GM03348 (cell line): Measurements from ENCODE around the gene SEMA5A.
A peak's percentile ranks its signal among the peaks of the same experiment; 100 is the strongest.

ENCODE experiments used
- DNase-seq: peaks from one replicate; pipeline ENCODE4 v3.0.0; 2012; ENCODE audit warnings: low spot score

Gene SEMA5A

DNA sequence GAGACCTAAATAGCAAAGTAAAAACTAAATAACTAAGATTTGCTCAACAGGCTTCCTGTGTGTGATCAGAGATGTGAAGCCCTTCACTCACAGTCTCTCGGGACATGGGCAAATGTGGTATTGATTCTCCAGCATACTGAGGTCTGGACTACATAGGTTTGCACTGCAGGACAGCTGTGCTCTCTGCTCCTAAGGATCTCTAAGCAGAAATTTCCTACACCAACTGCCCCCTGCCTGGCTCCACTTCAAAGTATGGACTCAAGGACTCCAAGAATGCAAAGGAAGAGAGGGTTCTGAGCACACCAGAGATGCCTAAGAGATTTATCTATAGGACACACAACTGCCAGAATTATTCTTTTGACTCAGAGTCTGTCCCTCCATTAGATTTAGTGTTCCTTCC lies 487.2 kb downstream of the SEMA5A start:
- no peak for DNase-seq

DNA sequence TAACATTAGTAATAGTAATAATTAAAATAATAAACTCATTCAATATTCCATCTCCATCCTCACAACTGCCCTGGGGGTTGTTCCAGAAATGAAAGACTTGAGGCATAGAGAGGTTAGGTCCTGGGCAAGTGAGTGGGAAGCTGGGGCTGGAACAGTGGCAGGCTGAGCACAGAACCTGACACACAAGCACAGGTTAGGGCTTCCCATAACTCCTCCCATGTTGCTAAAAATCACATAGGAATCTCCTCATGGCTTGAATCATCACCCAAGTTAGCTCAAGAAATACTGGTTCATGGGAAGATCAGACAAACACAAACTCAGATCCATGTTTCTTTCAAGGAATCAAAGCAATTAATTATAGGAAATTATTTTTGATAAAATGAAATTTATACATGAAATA lies 487.7 kb downstream of the SEMA5A start:
- no peak for DNase-seq

DNA sequence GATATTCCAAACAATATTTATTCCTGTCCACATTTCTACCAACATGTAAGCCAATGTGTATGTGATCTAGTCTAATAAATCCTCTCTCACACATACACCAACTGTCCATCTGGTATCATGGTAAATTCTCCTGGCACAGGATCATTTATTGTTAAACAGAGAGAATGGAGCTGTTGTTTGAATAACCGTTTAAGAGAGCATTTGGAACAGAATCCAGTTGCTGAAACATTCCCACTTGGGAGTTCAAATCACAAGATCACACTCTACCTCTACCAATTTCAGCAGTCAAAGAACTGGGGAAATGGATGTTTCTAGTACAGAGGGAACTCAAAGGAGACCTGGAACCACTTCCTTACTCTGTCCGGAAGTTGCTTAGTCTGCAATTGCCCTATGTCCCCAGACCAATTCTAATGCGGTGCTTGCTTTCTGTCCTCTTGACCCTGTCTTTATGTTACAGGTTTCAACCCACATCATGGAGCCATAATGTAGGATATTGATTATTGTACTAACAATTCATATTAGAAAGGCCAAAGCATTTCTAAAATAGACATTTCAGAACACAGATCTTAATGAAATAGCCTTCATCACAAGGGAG lies 488.4 kb downstream of the SEMA5A start:
- DNase-seq = no peak

- DNase-seq = no peak
These were observed 489.8 kb downstream of the SEMA5A start for GRCh38 chr5:9056046-9056445.

GRCh38 chr5:9054821-9055589 lies 490.9 kb downstream of the SEMA5A start:
- peak; percentile 28 for DNase-seq

GRCh38 chr5:9054322-9054721 lies 491.6 kb downstream of the SEMA5A start:
- no peak for DNase-seq

- DNase-seq = no peak
These were observed 493.5 kb downstream of the SEMA5A start for GRCh38 chr5:9052421-9052820.

DNA sequence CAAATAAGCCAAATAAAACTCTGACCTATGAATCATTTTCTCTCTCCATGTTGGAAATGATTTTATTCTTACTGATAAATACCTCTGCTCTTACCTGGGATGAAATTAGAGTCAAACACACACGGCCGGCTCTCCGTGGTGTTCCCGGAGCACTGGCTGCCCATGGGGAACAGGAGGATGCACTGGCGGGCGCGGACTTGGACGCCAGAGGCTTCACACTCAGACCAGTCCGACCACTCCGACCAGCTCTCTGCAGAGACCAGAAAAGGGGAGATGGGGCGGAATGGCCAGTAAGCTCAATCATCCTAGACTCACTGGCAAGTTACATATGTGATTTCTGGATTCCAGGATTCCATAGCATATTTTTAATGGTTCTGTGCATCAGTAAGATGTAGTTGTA lies 494.1 kb downstream of the SEMA5A start:
- no peak for DNase-seq

GRCh38 chr5:9047932-9048331 lies 497.9 kb downstream of the SEMA5A start:
- DNase-seq = no peak

- peak; percentile 86 for DNase-seq
These were observed 499.0 kb downstream of the SEMA5A start for GRCh38 chr5:9046756-9047481.

GRCh38 chr5:9045946-9046345 lies 499.9 kb downstream of the SEMA5A start:
- no peak for DNase-seq

- peak; percentile 20 for DNase-seq
These were observed 503.6 kb downstream of the SEMA5A start for GRCh38 chr5:9042241-9042640.

DNA sequence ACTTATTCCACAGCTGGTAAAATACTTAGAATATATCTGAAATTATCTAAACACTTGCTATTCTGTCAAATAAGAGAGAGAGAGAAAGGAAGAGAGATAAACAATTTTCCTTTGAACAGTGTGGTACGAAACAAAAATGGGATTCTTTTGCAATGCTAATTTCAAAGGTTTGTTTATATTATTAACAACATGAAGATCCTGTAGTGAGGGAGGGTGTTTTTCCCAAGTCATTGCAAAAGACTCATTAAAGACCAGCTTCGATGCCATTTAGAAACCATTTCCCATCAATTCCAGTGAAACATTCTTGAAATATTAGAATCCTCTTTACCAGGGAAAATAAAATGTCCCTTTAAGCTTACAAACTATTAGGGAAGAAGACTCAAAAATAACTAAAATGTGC lies 505.4 kb downstream of the SEMA5A start:
- no peak for DNase-seq

DNA sequence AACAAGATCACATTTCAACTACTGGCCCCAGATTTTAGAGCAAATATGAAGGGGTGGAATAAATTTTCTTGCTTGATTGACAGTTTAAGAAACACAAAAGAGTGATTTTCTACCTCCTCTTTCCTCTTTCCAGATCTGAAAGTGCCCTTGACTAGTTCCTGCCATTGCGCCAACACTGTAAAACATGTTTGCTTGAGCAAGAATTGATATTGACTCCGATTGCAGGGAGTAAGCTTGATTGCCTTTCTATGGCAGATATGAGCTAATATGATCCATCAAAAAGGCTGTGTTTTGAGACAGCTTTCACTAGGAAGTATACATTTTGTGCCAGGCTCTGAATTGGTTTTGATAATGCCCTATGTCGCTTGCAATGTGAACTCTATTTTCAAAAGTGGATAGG lies 508.8 kb downstream of the SEMA5A start:
- DNase-seq = no peak

- DNase-seq = no peak
These were observed 510.5 kb downstream of the SEMA5A start for GRCh38 chr5:9035346-9035745.

GRCh38 chr5:9034649-9035048 lies 511.2 kb downstream of the SEMA5A start:
- DNase-seq = no peak

GRCh38 chr5:9033524-9033923 lies 512.4 kb downstream of the SEMA5A start:
- DNase-seq = no peak

- DNase-seq = no peak
These were observed 519.9 kb downstream of the SEMA5A start for GRCh38 chr5:9025942-9026341.

GRCh38 chr5:9020996-9021395 lies 524.9 kb downstream of the SEMA5A start:
- no peak for DNase-seq

- DNase-seq = no peak
These were observed 530.0 kb downstream of the SEMA5A start for GRCh38 chr5:9015937-9016270.

DNA sequence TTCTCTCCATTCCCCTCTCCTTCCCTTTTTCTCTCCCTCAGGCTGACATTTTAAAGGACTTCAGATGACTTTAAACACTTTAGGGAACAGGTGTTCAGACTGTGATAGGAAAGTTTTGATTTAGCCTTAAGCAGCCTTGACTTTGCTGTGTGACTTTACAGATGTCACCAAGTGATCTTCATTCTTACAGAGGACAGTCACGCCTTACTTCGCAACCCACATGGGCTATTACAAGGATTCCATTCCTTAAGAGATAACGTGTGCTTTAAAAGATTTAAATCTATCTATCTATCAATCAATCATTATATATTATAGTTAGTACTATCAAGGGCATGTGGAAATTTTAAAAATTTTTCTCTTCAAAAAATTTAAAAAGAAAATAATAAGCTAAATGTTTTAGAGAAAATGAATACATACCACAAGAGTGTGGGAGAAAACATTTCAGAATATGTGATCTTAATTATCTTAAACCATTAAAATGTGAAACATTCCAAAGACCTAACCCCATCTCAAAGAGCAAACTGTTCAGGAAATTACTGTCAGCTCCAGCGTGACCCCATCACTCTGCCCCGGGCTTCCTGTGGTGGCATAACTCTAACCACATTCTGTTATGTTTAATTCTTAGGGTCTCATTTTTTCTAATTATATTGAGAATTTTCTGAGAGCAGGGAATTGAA lies 530.5 kb downstream of the SEMA5A start:
- DNase-seq = peak; percentile 72

DNA sequence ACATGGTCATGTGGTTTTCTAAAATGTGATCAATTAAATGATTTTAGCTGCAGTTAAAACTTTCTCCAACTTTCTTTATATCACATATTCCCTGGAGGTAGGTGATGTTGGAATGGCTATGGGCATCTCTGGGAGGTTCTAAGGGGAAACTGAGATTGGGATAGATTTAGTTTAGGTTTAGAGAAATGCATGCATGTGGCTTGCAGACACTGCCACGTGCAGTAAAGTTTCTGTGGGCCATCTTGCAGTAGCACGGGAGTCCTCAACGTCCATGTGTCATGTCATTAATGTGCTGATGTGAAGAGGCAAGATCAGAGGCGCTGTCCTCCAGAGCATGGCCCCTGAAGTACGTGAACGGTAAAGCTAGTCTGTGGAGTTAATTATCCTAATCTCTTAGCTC lies 532.7 kb downstream of the SEMA5A start:
- no peak for DNase-seq
